Measurements from ENCODE around the gene PLK3.
"Not testable (repeated sequence)": the region's sequence is repeated elsewhere in the genome, so short reads cannot be mapped to it uniquely, and the experiment has no call there.

Gene PLK3

GRCh38 chr1:44799770-44800584 lies at the start of gene PLK3:
Gene PLK3 (plus strand): TSS chr1:44800377. CDS start chr1:44800464, 87 bp downstream.
- DNase-seq, result peak; percentile 99

- DNase-seq, result no peak
Observed at GRCh38 chr1:44757420-44757819, 42.8 kb upstream of the PLK3 start.

- DNase-seq, result no peak
Observed at GRCh38 chr1:44759077-44759476, 41.1 kb upstream of the PLK3 start.

DNA sequence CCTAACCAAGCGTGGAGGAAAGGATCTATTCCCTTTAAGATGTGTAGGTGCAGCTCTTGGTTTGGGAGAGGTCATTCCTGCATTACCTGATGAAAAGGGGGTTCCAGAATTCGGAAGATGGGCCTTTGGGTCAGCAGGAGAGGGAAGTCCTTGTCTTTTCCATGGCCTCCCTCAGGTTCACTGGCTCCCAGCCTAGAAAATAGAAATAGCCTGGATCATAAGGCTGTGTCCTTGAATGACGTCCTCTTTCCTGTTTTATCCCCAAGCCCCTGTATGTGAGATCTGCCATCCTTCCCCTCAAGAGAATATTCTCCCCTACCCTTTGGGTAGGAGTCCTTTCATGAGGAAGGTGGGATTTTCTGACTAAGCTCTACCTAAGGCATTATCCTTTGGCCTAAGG lies 39.3 kb upstream of the PLK3 start:
- no peak for DNase-seq

DNA sequence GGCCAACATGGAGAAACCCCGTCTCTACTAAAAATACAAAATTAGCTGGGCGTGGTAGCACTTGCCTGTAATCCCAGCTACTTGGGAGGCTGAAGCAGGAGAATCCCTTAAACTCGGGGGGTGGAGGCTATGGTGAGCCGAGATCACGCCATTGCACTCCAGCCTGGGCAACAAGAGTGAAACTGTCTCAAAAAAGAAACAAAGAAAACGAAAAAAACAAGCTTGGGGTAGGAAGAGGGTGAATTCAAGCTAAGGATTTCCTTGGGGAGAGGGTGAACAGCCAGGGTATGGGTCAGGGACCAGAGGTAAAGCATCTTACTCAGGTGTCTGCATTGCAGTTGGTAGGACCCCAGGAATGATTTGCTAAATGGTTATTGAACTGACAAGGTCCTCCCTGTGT lies 33.8 kb upstream of the PLK3 start:
- not testable (repeated sequence) for DNase-seq

DNA sequence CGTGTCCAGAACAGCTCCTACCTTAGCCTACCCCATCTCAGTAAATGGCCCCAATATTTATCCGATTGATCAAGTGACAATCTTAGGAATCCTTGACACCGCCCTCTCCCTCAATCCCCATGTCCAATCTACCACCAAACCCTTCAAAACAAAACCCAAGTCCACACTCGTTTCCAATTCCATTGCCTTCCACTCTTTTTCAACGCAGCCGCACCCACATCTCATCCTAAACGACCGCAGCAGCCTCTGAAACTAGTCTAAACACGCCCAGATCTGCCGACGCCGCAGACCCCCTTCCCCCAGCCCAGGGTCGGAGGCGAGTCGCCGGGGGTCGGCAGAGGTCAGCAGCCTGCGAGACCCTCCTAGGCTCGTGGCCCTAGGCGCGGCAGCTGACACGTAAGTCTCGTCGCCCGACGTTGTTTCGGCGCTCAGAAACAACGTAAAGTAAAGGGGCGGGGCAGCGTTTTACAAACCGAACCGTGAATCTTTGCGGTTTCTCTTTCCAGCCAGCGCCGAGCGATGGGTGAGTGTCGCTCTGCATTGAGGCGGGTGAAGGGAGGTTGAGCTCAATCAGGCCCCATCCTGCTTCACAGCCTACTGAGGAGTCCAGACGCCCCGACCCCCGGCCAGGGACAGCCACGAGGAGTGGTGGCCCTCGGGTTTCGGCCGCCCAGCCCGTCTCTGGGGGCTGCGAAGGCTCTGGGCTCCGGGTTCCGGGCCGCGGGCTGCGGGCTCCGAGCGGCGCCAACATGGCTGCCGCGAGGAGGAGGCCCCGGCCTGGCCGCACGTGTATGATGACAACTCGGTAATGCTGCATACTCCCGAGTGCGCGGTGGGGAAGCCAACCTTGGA lies 24.9 kb upstream of the PLK3 start, which contains the start of gene RPS8:
Gene RPS8, plus strand, starts transcription at position 463 of the 852 bp plus-strand sequence. Its CDS starts 57 bp downstream, at position 520.
- peak; percentile 97 for DNase-seq

DNA sequence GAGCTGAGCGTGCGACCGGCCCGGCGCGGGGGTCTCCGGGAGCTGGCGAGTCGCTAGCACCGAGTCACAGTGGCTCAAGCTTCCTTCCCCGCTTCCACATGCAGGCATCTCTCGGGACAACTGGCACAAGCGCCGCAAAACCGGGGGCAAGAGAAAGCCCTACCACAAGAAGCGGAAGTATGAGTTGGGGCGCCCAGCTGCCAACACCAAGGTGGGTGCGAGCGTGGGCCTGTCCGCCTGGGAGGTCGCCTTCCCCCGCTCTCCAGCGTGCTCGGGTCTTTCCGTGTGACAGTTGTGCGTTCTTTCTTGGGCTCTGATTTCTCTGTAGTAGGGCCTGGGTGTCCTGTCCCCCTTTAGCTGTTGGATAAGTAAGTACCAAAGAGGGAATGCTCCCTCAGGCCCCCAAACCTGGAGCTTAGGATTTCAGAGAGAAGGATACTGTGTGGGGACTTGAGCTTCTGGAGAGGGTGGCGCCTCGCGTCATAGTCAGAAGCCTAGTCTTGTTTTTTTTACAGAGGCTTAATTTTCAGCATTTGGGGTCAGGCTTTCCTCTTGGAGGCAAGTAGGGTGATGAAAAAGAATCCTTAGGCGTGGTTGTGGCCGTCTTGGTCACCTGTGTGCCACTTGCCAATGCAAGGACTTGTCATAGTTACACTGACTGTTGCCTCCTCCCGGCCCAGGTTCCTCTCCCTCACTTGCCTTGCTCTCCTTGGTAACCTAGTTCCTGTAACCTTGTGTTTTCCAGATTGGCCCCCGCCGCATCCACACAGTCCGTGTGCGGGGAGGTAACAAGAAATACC lies 24.0 kb upstream of the PLK3 start:
- DNase-seq, result peak; percentile 17

GRCh38 chr1:44776730-44777068 lies 23.5 kb upstream of the PLK3 start:
- DNase-seq, result no peak

DNA sequence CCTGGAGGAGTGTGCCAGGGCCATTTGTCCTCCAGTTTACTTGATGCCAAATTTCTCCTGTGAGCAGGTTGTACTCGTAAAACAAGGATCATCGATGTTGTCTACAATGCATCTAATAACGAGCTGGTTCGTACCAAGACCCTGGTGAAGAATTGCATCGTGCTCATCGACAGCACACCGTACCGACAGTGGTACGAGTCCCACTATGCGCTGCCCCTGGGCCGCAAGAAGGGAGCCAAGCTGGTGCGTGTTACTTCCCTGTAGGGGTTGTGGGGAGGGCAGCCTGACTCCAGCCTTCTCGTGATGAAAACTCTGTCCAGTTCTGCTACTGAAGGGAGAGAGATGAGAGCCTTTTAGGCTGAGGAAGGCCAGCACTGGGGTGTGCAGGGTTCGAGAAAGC lies 22.6 kb upstream of the PLK3 start:
- no peak for DNase-seq

- peak; percentile 34 for DNase-seq
Observed at GRCh38 chr1:44777969-44778635, 22.1 kb upstream of the PLK3 start.

DNA sequence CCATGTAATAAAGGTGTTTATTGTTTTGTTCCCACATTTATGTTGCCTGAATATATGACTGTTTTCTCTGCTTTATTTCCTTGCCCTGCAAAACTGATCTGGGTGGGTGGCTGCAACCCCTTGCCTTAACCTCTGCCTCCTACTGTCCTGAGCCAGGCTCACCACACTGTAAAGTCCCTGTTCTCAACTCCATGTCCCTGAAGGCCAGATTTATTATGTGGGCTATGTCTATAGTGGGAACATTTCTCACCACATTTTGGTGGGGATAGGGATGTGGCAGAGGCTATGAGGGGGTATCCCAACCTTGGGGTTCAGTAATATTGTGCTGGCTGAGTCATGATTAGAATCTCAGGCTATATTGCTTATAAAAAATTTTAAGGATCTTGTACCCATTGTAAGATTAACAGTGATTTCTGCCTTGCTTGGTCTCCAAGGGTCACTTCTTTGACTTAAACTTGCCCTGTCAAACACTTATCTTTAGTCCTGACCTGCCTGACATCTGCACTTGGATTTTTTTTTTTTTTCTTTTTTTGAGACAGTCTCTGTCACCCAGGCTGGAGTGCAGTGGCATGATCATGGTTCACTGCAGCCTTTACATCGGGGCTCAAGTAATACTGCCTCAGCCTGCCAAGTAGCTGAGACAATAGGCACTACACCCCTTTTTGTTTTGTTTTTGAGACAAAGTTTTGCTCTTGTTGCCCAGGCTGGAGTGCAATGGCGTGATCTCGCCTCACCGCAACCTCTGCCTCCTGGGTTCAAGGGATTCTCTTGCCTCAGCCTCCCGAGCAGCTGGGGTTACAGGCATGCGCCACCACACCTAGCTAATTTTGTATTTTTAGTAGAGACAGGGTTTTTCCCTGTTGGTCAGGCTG lies 21.2 kb upstream of the PLK3 start:
- no peak for DNase-seq

- DNase-seq, result no peak
Observed at GRCh38 chr1:44780583-44781121, 19.5 kb upstream of the PLK3 start.

DNA sequence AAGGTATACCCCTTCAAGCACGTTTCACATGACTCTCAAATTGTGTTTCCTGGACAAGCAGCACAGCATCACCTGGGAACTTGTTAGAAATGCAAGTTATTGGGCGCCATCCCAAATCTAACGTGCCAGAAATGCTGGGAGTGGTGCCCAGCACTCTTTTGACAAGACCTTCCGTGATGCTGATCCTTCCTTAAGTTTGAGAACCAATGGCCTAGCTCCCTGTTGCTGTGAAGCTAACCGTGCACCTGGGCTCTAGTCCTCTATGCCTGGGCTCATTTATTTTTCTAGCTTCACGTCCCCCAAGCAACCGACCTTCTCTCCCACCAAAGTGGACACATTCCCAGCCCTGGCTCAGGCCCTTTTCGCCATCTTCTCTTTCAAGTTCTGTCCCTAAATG lies 16.5 kb upstream of the PLK3 start:
- DNase-seq, result no peak

GRCh38 chr1:44784094-44785028 lies 15.8 kb upstream of the PLK3 start:
- no peak for DNase-seq

- no peak for DNase-seq
Observed at GRCh38 chr1:44785029-44785380, 15.2 kb upstream of the PLK3 start.

DNA sequence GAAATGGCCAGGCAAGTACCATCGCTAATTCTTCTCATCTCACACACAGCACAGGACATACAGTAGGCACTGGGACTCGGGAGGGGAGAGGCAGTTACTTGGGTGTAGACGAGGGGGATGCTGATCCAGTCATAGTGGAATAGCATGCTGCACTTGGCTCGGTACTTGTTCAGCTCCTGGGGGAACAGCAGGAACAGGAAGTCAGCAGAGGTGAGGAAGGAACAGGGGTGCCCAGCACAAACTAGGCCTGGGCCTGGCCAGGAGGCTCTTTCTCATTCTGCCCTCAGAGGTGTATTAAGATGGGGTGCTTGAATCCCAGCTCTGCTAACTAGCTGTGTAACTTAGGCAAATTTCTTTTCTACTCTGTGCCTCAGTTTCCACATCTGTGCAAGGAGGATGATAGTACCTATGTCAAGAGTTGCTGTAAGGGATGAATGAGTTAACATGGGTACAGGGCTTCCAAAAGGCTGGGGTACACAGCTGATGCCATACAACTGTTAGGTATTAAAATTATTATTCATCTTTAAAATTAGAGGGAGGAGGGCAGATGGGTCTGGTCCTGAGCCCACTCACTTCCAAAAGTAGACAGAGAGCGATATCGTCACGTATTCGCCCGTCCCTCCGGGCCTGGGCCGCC lies 14.6 kb upstream of the PLK3 start:
- no peak for DNase-seq

DNA sequence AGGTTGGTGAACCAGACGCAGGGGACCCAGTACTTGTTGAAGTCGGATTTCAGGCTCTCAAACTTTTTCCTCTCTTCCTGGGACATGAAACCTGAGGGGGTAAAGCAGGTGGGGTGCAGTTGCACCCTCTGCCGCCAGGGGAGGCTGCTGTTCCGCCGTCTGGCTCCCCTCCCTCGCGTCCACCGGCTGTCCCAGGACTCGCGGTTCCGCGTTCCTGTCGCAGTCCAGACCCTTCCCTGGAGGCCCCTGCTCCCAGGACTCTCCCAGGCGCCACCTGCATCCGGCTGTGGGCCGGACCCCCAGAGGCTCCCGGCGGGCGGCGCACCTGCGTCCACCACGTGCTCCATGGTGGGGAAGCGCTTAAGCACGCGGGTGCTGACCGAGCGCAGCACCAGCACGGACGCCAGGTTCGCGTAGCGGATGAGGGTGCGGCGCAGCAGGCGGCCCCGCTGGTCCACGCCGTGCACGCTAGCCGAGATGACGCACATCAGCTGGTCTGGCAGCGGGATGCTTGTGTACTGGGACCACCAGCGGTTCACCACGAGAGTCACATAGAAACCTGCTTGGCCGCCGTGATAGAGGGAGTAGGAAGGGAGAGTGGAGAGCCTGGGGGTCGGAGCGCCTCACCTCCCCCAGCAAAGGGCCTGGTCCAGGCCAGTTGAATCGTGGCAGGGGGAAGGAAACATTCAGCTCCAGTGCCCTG lies 13.9 kb upstream of the PLK3 start:
- DNase-seq, result peak; percentile 60

DNA sequence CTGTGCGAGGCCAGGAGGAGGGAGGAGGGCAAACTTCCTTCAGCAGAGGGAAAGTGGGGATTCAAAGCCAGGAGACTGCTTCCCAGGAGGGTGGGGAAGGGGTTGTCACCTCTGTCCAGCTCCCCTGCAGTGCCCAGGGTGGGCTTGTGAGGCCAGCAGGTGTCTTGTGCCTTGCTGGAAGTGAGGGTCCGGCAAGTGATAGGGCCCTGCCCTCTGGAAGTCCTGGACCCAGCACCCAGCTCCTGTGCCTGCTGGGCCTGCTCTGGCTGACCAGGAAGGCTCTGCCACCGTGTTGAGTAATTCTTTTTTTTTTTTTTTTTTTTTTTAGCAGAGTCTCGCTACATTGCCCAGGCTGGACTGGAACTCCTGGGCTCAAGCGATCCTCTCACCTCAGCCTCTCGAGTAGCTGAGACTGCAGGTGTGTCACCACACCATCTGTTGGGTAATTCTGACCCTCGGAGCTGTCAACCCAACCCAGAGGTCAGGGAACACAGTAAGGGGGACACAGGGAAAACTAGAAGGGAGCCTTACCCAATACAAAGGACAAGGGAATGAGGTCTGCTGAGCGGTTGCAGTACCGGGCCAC lies 13.2 kb upstream of the PLK3 start:
- no peak for DNase-seq

- DNase-seq, result no peak
Observed at GRCh38 chr1:44787506-44787905, 12.7 kb upstream of the PLK3 start.
